ENCODE measurements around the gene LAMP5.

Gene LAMP5

GRCh38 chr20:9499126-9499899 lies 15.1 kb upstream of the LAMP5 start:
- TF ChIP-seq POLR2AphosphoS5 (IDR thresholded peaks at IDR 0.05; ENCODE audit: low read depth, low read length), result no peak
- TF ChIP-seq TAF1 (IDR thresholded peaks at IDR 0.05; ENCODE audit: borderline replicate concordance, insufficient read depth, low read length), result no peak
- no peak for TF ChIP-seq SIN3A (IDR thresholded peaks at IDR 0.05; ENCODE audit: borderline replicate concordance, insufficient read depth, low read length)
- TF ChIP-seq FOXP2 (optimal IDR thresholded peaks at IDR 0.05; ENCODE audit: borderline replicate concordance, extremely low read depth, extremely low read length, insufficient read depth), result no peak
- TF ChIP-seq, protein P1, sequence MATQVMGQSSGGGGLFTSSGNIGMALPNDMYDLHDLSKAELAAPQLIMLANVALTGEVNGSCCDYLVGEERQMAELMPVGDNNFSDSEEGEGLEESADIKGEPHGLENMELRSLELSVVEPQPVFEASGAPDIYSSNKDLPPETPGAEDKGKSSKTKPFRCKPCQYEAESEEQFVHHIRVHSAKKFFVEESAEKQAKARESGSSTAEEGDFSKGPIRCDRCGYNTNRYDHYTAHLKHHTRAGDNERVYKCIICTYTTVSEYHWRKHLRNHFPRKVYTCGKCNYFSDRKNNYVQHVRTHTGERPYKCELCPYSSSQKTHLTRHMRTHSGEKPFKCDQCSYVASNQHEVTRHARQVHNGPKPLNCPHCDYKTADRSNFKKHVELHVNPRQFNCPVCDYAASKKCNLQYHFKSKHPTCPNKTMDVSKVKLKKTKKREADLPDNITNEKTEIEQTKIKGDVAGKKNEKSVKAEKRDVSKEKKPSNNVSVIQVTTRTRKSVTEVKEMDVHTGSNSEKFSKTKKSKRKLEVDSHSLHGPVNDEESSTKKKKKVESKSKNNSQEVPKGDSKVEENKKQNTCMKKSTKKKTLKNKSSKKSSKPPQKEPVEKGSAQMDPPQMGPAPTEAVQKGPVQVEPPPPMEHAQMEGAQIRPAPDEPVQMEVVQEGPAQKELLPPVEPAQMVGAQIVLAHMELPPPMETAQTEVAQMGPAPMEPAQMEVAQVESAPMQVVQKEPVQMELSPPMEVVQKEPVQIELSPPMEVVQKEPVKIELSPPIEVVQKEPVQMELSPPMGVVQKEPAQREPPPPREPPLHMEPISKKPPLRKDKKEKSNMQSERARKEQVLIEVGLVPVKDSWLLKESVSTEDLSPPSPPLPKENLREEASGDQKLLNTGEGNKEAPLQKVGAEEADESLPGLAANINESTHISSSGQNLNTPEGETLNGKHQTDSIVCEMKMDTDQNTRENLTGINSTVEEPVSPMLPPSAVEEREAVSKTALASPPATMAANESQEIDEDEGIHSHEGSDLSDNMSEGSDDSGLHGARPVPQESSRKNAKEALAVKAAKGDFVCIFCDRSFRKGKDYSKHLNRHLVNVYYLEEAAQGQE (IDR thresholded peaks at IDR 0.05; ENCODE audit: insufficient read depth in 1 of 2, low read depth in 2 of 2, low read length in 2 of 2), result no peak

DNA sequence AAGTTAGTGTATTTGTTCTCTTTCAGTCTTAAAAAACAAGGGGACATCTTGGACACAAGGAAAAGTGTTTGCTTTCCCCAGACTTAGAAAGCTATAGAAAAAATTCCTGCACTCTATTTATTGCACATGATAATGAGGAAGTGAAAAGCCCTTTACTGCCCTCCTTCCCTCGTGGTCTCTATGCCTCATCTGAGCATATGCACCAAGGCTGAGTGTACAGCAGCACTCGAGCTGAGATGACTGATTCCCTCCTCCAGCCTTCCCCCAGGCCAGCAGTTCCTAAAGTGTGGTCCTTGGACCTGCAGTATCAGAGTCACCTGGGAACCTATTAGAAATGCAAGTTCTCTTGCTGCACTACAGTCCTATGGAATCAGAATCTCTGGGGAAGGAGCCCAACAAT lies 14.3 kb upstream of the LAMP5 start:
- TF ChIP-seq TAF1 (IDR thresholded peaks at IDR 0.05; ENCODE audit: borderline replicate concordance, insufficient read depth, low read length), result no peak
- TF ChIP-seq FOXP2 (optimal IDR thresholded peaks at IDR 0.05; ENCODE audit: borderline replicate concordance, extremely low read depth, extremely low read length, insufficient read depth), result no peak
- no peak for TF ChIP-seq SIN3A (IDR thresholded peaks at IDR 0.05; ENCODE audit: borderline replicate concordance, insufficient read depth, low read length)
- TF ChIP-seq POLR2AphosphoS5 (IDR thresholded peaks at IDR 0.05; ENCODE audit: low read depth, low read length), result no peak
- TF ChIP-seq, protein P1 (IDR thresholded peaks at IDR 0.05; ENCODE audit: insufficient read depth in 1 of 2, low read depth in 2 of 2, low read length in 2 of 2), result no peak

DNA sequence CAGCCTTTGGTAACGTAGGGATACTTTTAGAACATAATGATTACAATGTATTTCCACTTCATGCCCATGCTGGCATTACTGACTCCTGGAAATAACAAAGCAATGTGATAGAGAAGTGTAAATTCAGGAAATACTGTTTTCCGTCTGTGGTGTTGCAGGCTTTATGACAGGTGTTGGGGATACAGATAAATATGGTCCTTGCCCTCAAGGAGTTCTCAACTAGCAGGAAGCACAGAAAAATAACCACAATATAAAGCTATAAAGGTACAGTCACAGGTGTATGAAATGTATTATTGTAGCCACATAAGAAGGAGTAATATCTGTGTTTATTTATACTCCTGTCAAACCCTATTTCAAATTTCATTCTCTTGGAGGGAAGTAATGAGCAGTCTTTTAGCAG lies 12.9 kb upstream of the LAMP5 start:
- TF ChIP-seq POLR2AphosphoS5 (IDR thresholded peaks at IDR 0.05; ENCODE audit: low read depth, low read length) (no peak), FOXP2 (optimal IDR thresholded peaks at IDR 0.05; ENCODE audit: borderline replicate concordance, extremely low read depth, extremely low read length, insufficient read depth) (no peak), SIN3A (IDR thresholded peaks at IDR 0.05; ENCODE audit: borderline replicate concordance, insufficient read depth, low read length) (no peak), TAF1 (IDR thresholded peaks at IDR 0.05; ENCODE audit: borderline replicate concordance, insufficient read depth, low read length) (no peak)
- TF ChIP-seq, protein P1 (IDR thresholded peaks at IDR 0.05; ENCODE audit: insufficient read depth in 1 of 2, low read depth in 2 of 2, low read length in 2 of 2), result no peak

- TF ChIP-seq TAF1 (IDR thresholded peaks at IDR 0.05; ENCODE audit: borderline replicate concordance, insufficient read depth, low read length) (no peak), FOXP2 (optimal IDR thresholded peaks at IDR 0.05; ENCODE audit: borderline replicate concordance, extremely low read depth, extremely low read length, insufficient read depth) (no peak), SIN3A (IDR thresholded peaks at IDR 0.05; ENCODE audit: borderline replicate concordance, insufficient read depth, low read length) (no peak), POLR2AphosphoS5 (IDR thresholded peaks at IDR 0.05; ENCODE audit: low read depth, low read length) (no peak)
- TF ChIP-seq, protein P1 (IDR thresholded peaks at IDR 0.05; ENCODE audit: insufficient read depth in 1 of 2, low read depth in 2 of 2, low read length in 2 of 2), result no peak
Observed at GRCh38 chr20:9503526-9504245, 10.7 kb upstream of the LAMP5 start.

Data from PFSK-1 (cell line).